Ishikawa (cell line): ENCODE data around the gene LARP4B.

Source experiments
- CEBPB ChIP-seq: IDR thresholded peaks from 2 replicates; pipeline ENCODE4 v1.6.1; 2012
- EP300 ChIP-seq: IDR thresholded peaks from 2 replicates; pipeline ENCODE4 v1.6.1; 2012; ENCODE audit warnings: borderline replicate concordance
- FOXM1 ChIP-seq: IDR thresholded peaks from 2 replicates; pipeline ENCODE4 v1.6.1; 2012; ENCODE audit warnings: low read depth, borderline replicate concordance
- TAF1 ChIP-seq: IDR thresholded peaks from 2 replicates; pipeline ENCODE4 v1.6.1; 2012; ENCODE audit warnings: low read depth, mild to moderate bottlenecking
- TCF12 ChIP-seq: IDR thresholded peaks from 2 replicates; pipeline ENCODE4 v1.6.1; 2012; ENCODE audit warnings: low read depth
- YY1 ChIP-seq: IDR thresholded peaks from 2 replicates; pipeline ENCODE4 v1.6.1; 2012; ENCODE audit warnings: low read depth
- ZBTB7A ChIP-seq: IDR thresholded peaks from 2 replicates; pipeline ENCODE4 v1.6.1; 2012; ENCODE audit warnings: low read depth
- TF ChIP-seq, protein P1 (sequence below): IDR thresholded peaks from 2 replicates; pipeline ENCODE4 v1.6.1; 2012
- TF ChIP-seq, protein P2 (sequence below): IDR thresholded peaks from 2 replicates; pipeline ENCODE4 v1.6.1; 2012; ENCODE audit warnings: low read depth, mild to moderate bottlenecking
- TF ChIP-seq, protein P3 (sequence below): IDR thresholded peaks from 2 replicates; pipeline ENCODE4 v1.6.1; 2012

DNA sequence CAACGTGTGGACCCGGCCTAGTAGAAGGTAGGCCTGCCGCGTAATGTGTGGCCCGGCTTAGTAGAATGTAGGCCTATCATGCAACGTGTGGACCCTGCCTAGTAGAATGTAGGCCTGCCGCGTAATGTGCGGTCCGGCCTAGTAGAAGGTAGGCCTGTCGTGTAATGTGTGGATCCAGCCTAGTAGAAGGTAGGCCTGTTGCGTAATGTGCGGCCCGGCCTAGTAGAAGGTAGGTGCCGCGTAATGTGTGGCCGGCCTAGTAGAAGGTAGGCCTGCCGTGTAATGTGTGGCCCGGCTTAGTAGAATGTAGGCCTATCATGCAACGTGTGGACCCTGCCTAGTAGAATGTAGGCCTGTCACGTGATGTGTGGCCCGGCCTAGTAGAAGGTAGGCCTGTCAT is 44.8 kb upstream of the LARP4B start:
- TF ChIP-seq, protein P1, sequence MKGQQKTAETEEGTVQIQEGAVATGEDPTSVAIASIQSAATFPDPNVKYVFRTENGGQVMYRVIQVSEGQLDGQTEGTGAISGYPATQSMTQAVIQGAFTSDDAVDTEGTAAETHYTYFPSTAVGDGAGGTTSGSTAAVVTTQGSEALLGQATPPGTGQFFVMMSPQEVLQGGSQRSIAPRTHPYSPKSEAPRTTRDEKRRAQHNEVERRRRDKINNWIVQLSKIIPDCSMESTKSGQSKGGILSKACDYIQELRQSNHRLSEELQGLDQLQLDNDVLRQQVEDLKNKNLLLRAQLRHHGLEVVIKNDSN = no peak
- TF ChIP-seq EP300 (no peak), TAF1 (no peak), YY1 (no peak), CEBPB (peak; percentile 16; the same call in 1 of the 2 replicates), TCF12 (no peak), ZBTB7A (no peak), FOXM1 (no peak)
- TF ChIP-seq, protein P2, sequence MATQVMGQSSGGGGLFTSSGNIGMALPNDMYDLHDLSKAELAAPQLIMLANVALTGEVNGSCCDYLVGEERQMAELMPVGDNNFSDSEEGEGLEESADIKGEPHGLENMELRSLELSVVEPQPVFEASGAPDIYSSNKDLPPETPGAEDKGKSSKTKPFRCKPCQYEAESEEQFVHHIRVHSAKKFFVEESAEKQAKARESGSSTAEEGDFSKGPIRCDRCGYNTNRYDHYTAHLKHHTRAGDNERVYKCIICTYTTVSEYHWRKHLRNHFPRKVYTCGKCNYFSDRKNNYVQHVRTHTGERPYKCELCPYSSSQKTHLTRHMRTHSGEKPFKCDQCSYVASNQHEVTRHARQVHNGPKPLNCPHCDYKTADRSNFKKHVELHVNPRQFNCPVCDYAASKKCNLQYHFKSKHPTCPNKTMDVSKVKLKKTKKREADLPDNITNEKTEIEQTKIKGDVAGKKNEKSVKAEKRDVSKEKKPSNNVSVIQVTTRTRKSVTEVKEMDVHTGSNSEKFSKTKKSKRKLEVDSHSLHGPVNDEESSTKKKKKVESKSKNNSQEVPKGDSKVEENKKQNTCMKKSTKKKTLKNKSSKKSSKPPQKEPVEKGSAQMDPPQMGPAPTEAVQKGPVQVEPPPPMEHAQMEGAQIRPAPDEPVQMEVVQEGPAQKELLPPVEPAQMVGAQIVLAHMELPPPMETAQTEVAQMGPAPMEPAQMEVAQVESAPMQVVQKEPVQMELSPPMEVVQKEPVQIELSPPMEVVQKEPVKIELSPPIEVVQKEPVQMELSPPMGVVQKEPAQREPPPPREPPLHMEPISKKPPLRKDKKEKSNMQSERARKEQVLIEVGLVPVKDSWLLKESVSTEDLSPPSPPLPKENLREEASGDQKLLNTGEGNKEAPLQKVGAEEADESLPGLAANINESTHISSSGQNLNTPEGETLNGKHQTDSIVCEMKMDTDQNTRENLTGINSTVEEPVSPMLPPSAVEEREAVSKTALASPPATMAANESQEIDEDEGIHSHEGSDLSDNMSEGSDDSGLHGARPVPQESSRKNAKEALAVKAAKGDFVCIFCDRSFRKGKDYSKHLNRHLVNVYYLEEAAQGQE = no peak
- TF ChIP-seq, protein P3, sequence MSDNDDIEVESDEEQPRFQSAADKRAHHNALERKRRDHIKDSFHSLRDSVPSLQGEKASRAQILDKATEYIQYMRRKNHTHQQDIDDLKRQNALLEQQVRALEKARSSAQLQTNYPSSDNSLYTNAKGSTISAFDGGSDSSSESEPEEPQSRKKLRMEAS = no peak
